ENCODE results near the gene HSPA8. TPM values are rescaled to one million over a fixed set of nuclear protein-coding genes. Genes with fewer than 3 reads are reported as not detected.

The HSPA8 gene
- total RNA-seq, 1 experiment from 2014 or later, result 1,755 TPM

DNA sequence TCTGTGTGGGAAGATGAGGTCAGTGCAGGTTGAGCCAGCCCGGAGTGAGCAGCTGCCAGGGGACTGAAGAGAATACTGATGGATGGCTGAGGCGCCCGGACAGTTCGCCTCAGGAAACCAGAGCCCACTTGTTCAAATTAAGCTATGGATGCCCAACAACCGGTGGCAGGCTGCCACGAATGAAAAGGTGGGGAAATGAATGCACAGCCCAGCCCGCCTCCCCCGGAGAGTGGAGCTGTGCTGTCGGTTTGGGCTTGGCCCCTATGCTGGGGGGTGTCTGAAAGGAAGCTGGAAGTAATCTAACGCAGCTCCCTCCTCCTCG, 21.9 kb downstream of the HSPA8 start:
- peak; percentile 72 for ATAC-seq

DNA sequence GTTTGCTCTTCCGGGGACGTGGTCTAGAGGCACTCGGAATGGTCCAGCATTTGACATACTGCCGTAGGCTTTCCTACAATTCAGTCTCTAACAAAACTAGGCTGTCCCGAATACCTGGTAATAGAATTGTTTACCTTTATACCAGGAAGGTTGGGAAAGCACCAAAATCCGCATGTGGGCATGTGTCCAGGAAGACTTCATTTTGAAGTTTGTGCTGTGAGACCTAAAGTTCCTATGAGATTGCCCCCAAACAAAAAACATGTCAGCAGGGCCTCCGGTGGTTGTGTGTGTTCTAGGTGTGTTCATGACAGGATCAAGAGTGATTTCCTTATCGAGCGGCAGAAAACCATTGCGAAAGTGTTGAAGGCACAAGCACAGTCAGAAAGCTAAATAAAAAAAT, 26.1 kb downstream of the HSPA8 start:
- in situ Hi-C loops (cut with HindIII; ENCODE audit: low pct_unique_long_range_greater_than_20kb, low sequenced_read_pairs) (no loop called here), intact Hi-C loops (cut with micrococcal nuclease; ENCODE audit: unreplicated experiment) (no loop called here)
- no peak overlapping the region for H3K27ac ChIP-seq (ENCODE audit: low read length)
- ChIA-PET CTCF (no interaction called here), POLR2A (interaction anchor here (0.6 kb wide), 1 partner anchor 24 kb away, joined by 3 read pairs; no protein-coding TSS in a partner anchor)
- DNase-seq (ENCODE audit: low read depth, low spot score) (no peak), ATAC-seq (no peak)
- TF ChIP-seq, protein P1, sequence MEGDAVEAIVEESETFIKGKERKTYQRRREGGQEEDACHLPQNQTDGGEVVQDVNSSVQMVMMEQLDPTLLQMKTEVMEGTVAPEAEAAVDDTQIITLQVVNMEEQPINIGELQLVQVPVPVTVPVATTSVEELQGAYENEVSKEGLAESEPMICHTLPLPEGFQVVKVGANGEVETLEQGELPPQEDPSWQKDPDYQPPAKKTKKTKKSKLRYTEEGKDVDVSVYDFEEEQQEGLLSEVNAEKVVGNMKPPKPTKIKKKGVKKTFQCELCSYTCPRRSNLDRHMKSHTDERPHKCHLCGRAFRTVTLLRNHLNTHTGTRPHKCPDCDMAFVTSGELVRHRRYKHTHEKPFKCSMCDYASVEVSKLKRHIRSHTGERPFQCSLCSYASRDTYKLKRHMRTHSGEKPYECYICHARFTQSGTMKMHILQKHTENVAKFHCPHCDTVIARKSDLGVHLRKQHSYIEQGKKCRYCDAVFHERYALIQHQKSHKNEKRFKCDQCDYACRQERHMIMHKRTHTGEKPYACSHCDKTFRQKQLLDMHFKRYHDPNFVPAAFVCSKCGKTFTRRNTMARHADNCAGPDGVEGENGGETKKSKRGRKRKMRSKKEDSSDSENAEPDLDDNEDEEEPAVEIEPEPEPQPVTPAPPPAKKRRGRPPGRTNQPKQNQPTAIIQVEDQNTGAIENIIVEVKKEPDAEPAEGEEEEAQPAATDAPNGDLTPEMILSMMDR (IDR thresholded peaks at IDR 0.05), result no peak
- no peak for TF ChIP-seq POLR2AphosphoS5 (IDR thresholded peaks at IDR 0.05; ENCODE audit: low read depth, low read length)
- no peak for TF ChIP-seq SIN3A (IDR thresholded peaks at IDR 0.05; ENCODE audit: borderline replicate concordance, insufficient read depth, low read depth, low read length)
- H3K36me3 ChIP-seq (ENCODE audit: control insufficient read depth, insufficient read depth, low read length), result no peaks in the 10 kb centered on the region
- H3K4me3 ChIP-seq (ENCODE audit: low read depth in 2 of 2, low read length in 2 of 2), result no peak overlapping the region
- no TSS peak for BruUV-seq (replicated peaks)
- no peaks in the 10 kb centered on the region for H3K27me3 ChIP-seq (ENCODE audit: control insufficient read depth, insufficient read depth, low read length)
- no peaks in the 10 kb centered on the region for H3K9me3 ChIP-seq (ENCODE audit: control insufficient read depth, insufficient read depth, low read depth, low read length)
- H3K4me1 ChIP-seq (ENCODE audit: control insufficient read depth, insufficient read depth, low read length), result no peaks in the 10 kb centered on the region

More for the DNA sequence above, 21.9 kb downstream of the HSPA8 start:
- intact Hi-C loops (cut with micrococcal nuclease; ENCODE audit: unreplicated experiment) (no loop called here), in situ Hi-C loops (cut with HindIII; ENCODE audit: low pct_unique_long_range_greater_than_20kb, low sequenced_read_pairs) (no loop called here)
- no peaks in the 10 kb centered on the region for H3K36me3 ChIP-seq (ENCODE audit: control insufficient read depth, insufficient read depth, low read length)
- H3K27me3 ChIP-seq (ENCODE audit: control insufficient read depth, insufficient read depth, low read length), result no peaks in the 10 kb centered on the region
- no peak for DNase-seq (ENCODE audit: low read depth, low spot score)
- CTCF ChIA-PET, result no interaction called here
- H3K4me3 ChIP-seq (ENCODE audit: low read depth in 2 of 2, low read length in 2 of 2), result no peak overlapping the region
- BruUV-seq (replicated peaks), result no TSS peak
- no peaks in the 10 kb centered on the region for H3K4me1 ChIP-seq (ENCODE audit: control insufficient read depth, insufficient read depth, low read length)
- H3K27ac ChIP-seq (ENCODE audit: low read length), result no peak overlapping the region
- POLR2A ChIA-PET, result interaction anchor here (0.6 kb wide), 1 partner anchor 14 kb away, joined by 7 read pairs; no protein-coding TSS in a partner anchor
- no peaks in the 10 kb centered on the region for H3K9me3 ChIP-seq (ENCODE audit: control insufficient read depth, insufficient read depth, low read depth, low read length)
- no peak for TF ChIP-seq TCF7L2 (IDR thresholded peaks at IDR 0.05; ENCODE audit: low read depth, low read length)
- TF ChIP-seq, protein P2, sequence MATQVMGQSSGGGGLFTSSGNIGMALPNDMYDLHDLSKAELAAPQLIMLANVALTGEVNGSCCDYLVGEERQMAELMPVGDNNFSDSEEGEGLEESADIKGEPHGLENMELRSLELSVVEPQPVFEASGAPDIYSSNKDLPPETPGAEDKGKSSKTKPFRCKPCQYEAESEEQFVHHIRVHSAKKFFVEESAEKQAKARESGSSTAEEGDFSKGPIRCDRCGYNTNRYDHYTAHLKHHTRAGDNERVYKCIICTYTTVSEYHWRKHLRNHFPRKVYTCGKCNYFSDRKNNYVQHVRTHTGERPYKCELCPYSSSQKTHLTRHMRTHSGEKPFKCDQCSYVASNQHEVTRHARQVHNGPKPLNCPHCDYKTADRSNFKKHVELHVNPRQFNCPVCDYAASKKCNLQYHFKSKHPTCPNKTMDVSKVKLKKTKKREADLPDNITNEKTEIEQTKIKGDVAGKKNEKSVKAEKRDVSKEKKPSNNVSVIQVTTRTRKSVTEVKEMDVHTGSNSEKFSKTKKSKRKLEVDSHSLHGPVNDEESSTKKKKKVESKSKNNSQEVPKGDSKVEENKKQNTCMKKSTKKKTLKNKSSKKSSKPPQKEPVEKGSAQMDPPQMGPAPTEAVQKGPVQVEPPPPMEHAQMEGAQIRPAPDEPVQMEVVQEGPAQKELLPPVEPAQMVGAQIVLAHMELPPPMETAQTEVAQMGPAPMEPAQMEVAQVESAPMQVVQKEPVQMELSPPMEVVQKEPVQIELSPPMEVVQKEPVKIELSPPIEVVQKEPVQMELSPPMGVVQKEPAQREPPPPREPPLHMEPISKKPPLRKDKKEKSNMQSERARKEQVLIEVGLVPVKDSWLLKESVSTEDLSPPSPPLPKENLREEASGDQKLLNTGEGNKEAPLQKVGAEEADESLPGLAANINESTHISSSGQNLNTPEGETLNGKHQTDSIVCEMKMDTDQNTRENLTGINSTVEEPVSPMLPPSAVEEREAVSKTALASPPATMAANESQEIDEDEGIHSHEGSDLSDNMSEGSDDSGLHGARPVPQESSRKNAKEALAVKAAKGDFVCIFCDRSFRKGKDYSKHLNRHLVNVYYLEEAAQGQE (IDR thresholded peaks at IDR 0.05; ENCODE audit: insufficient read depth in 1 of 2, low read depth in 2 of 2, low read length in 1 of 2), result no peak
- TF ChIP-seq, protein P1 (IDR thresholded peaks at IDR 0.05), result no peak
- TF ChIP-seq SIN3A (IDR thresholded peaks at IDR 0.05; ENCODE audit: borderline replicate concordance, insufficient read depth, low read depth, low read length), result no peak
- no peak for TF ChIP-seq POLR2AphosphoS5 (IDR thresholded peaks at IDR 0.05; ENCODE audit: low read depth, low read length)

Measured in Panc1 (cell line).